ENCODE measurements around the gene SHPK.

GRCh38 chr17:3610523-3610922, 25.5 kb downstream of the SHPK start:
- TF ChIP-seq CTCF (IDR thresholded peaks at IDR 0.05) = no peak
- no peak for TF ChIP-seq ZFX (IDR thresholded peaks at IDR 0.05; ENCODE audit: borderline replicate concordance)
